HG03457 (cell line): ENCODE results near the gene CNDP2.
"Not testable (repeated sequence)": the region's sequence is repeated elsewhere in the genome, so short reads cannot be mapped to it uniquely, and the experiment has no call there.

ENCODE experiments used
- ATAC-seq: cut with Tn5 transposase; IDR thresholded peaks from one replicate; pipeline ENCODE4 v1.9.1; 2021; ENCODE audit warnings: moderate number of reproducible peaks; ENCODE audit not compliant: unreplicated experiment

The CNDP2 gene

DNA sequence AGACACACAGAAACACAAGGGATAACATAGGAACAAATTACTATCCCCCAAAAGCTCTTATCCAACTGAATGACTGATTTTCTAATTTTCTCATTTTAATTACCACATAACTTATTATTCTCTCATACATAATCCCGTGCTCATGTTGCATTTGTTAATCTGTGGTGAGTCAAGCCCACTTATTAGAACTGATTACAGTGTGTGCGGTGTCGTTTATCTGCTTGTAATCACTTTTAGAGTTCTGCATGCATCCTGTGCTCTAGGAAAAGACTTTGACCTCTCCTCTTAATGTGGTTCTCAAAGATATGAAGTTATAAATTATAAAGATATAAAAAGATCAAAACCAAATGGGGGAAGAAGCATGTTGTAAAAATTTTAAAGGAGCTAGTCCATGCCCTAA, 67.8 kb downstream of the CNDP2 start:
- ATAC-seq = no peak

DNA sequence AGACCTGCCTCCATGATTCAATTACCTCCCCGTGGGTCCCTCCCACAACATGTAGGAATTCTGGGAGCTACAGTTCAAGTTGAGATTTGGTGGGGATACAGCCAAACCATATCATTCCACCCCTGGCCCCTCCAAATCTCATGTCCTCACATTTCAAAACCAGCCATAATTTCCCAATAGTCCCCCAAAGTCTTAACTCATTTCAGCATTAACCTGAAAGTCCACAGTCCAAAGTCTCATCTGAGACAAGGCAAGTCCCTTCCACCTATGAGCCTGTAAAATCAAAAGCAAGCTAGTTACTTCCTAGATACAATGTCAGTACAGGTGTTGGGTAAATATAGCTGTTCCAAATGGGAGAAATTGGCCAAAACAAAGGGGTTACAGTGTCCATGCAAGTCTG, 69.0 kb downstream of the CNDP2 start:
- not testable (repeated sequence) for ATAC-seq

DNA sequence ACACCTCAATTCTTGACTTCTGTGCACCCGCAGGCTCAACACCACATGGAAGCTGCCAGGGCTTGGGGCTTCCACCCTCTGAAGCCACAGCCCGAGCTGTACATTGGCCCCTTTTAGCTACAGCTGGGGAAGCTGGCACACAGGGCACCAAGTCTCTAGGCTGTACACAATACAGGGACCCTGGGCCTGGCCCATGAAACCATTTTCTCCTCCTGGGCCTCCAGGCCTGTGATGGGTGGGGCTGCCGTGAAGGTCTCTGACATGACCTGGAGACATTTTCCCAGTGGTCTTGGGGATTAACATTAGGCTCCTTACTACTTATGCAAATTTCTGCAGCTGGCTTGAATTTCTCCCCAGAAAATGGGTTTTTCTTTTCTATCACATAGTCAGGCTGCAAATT, 69.8 kb downstream of the CNDP2 start:
- not testable (repeated sequence) for ATAC-seq

DNA sequence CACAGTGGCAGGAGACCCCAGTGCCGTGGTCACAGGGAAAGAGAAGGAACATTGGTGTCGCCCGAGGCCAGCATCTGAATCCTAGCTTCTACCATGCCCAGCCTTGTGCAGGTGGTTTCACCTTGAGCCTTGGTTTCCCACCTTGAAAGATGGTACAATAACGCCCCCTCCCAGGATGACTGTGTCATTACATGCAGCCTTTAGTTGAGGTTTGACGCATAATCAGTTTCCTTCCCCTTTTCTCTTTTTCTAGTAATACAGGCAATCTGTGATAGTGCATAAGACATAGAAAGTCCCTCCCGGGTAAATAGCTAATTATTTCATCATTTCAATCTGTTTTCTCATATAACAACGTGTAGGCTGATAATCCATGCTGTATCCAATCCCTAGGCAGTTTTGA, 71.7 kb downstream of the CNDP2 start:
- ATAC-seq = no peak

DNA sequence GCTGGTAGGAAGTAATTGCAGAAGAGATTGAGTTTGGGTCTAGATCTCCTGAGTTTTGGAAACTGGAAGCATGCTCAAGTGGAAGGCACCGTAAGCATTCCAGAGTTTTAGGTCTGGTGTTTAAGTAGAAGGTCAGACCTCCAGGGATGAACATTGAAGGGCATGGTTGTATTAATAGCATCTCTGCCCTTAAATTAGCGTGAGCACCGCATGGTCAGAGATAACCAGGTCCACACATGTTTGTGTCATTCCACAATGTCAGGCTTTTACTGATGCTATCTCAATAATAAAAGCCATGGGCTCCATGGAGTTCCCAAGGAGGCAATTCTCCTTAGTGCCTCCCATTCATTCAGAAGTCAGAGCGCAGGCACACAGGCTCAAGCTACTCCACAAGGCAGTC, 73.2 kb downstream of the CNDP2 start:
- no peak for ATAC-seq

DNA sequence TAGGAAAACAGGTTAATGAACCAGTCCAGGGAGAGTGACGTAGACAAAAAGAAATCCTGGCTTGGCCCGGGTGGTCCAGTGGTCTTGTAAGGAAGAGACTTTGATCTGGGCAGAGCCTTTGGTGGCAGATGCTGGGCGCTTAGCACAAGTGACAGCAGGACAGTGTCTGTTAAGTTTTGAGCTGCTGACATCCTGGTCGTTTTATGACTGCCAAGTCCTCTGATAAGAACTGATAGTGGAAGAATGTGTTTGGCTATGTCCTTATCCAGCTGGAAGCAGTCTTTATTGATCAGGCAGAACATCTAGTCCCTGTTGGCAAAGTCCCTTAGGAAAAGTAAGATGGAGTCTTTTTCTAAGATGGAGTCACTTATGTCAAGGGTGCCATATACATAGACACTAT, 74.1 kb downstream of the CNDP2 start:
- ATAC-seq = no peak

DNA sequence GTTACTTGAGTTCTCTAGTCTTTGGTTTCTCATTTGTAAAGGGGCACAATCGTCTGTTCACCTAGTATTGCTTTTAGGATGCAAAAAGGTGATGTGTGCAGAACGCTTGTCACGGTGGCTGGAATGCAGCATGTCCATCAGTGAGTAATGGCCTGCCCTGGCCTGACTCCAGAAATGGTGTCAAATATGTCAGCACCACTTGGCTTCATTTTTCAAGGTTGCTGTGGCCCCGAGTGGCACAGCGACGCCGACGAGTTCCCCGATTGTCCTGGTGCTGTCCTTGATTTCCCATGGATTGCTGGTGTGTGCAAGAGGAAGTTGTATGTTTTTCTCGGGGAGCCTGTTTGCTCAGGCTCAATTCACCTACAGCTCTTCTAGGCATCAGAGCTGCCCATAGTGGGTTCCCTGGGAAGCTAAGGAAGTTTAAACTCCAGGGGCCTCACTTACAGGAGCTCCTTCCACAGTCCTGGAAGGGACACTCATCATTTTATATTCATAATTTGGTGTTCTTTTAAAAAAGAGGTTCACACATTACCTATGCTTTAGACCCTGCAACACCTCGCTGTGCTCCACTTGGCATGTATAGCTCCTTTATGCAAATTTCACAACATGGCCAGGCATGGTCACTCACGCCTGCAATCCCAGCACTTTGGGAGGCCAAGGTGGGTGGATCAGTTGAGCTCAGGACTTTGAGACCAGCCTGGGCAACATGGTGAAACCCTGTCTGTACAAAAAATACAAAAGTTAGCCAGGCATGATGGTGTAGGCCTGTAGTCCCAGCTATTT, 75.9 kb downstream of the CNDP2 start:
- no peak for ATAC-seq

DNA sequence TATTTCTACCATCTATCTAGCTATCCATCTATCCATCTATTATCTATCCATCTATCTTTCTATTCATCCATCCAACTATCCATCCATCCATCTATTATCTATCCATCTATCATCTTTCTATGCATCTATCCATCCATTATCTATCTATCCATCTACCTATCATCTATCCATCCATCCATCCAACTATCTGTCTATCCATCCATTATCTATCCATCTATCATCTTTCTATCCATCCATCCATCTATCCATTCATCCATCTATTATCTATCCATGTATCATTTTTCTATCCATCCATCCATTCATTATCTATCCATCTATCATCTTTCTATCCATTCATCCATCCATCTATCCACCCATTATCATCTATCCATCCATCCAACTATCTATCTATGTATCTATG, 76.9 kb downstream of the CNDP2 start:
- no peak for ATAC-seq
